ENCODE measurements around the gene CYP21A2.

DNA sequence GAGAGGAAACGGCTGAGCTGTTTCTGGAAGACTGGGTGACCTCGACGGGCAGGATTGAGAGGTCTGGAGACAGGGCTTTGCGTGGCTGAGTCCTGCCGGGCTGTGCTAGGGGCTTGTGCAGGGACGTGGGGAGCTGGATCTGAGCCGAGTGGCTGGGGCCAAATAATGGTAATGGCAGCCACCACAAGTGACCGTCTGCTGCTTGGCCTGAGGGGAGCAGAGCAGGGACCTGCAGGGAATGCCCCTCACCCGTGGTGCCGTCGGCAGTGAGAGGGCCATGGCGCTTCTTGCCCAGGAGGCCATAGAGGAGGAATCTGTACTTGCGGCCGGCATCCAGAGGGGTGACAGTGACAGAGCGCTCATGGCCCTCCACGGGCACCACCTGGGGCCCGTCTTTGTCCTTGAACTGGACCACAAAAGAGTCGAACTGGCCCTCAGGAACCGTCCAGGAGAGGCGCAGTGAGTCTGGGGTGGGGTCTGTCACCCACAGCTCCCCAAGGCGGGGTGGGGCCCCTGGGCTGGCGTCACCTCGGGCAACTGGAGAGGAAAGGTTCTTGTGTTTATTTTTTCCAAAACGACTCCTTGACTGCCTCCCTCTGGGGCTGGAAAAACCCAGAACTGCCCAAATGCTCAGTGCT lies 31.8 kb downstream of the CYP21A2 start:
- no peak for TF ChIP-seq TAF1 (IDR thresholded peaks at IDR 0.05; ENCODE audit: borderline replicate concordance, low read depth, low read length)
- TF ChIP-seq POLR2A (IDR thresholded peaks at IDR 0.05; ENCODE audit: low read depth, low read length): no peak

Data from GM12892 (cell line).